GM18508 (cell line): ENCODE data around the gene ALG14.
"Not testable (repeated sequence)": the region's sequence is repeated elsewhere in the genome, so short reads cannot be mapped to it uniquely, and the experiment has no call there.

Experiments used
- ATAC-seq: cut with Tn5 transposase; IDR thresholded peaks from one replicate; pipeline ENCODE4 v1.9.1; 2021; ENCODE audit warnings: moderate number of reproducible peaks; ENCODE audit not compliant: insufficient read depth, unreplicated experiment

The ALG14 gene

GRCh38 chr1:95089650-95090287 is 17.0 kb upstream of the ALG14 start:
- ATAC-seq: no peak

GRCh38 chr1:95088303-95088702 is 15.6 kb upstream of the ALG14 start:
- no peak for ATAC-seq

GRCh38 chr1:95086949-95087533 is 14.3 kb upstream of the ALG14 start:
- no peak for ATAC-seq

GRCh38 chr1:95085376-95085775 is 12.6 kb upstream of the ALG14 start:
- ATAC-seq: no peak

DNA sequence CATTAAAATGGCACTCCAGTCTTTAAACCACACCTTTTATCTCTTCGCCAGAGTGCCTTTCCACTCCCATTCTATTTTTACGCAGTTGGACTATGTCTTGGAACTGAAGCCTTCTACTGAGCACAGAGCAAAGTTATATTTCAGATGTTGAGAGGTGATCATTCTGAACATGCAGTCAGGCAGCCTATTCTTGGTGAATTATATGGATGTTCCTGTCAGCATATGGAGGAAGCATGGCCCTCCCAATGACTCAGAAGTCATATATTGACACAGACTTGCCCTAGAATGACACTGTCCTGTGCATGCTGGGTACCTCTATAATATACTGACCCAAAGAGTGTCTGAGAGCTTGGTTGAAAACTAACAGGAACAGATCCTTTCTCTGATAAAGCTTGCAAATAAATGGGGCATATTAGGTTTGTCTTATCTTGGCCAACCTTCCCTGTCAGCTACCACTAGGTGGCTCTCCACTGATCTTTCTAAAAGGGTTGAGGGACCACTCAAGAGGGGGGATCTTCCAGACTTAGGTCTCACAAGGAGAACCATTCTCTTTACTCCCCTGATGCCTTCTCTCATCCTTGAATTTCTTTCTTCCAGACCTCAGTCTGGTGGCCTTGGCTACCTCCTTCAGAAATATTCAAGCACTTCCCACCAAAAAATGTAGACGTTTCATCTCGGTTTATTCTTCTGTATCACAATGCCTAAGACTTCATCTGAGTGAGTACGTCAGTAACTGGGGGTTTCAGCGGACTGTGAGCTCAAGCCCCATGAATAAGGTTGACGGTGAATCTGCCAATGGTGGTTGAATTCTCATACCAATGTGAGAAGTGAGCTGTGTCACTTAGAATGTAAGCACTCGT is 11.8 kb upstream of the ALG14 start:
- ATAC-seq: no peak

DNA sequence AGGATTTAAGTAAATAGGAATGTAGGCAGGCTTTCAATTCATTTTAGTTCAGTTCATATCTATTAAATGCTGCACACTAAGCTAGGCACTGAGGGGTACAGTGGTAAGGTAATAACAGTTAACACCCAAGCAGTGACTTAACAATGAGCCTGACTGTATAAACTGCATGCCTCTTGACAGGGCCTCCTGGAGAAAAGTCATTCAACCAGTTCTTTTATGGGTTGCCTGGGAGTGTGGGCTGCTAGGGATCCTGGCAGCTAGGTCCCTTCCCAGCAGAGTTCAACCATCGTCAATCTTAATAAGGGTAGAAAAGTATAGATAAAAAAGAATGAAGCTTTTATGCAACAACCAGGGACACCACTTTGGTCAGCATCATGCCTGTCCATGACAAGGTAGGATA is 8.1 kb upstream of the ALG14 start:
- no peak for ATAC-seq

DNA sequence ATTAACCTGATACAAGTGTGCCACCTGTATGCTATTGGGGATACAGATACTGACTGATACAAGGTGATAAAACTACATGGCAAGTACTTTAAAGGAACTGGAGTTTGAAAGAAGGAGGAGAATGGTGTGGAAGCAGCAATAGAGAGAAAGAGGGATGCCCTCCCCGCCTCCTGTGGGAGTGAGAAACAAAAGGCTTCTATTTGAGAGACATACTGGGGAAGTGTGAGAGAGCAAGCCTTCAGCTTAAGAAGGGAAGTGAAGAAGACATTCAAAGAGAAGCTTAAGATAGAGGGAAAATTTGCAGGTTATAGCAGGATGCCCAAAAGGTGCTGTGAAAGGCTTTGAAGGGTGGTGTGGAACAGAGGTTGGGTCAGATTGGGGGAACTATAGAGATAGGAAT is 7.7 kb upstream of the ALG14 start:
- ATAC-seq: no peak

DNA sequence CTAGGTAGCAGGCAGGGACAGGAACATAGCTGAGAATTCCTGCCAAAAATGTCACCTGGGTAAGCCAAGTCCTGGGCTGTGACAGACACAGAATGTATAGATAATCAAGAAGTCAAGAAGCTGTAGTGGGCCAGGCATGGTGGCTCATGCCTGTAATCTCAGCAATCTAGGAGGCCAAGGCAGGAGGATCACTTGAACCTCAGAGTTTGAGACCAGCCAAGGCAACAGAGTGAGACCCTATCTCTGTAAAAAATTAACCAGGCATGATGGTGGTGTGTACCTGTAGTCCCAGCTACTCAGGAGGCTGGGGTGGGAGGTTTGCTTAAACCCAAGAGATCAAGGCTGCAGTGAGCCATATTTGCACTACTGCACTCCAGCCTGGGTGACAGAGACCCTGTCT is 3.3 kb upstream of the ALG14 start:
- ATAC-seq: no peak

DNA sequence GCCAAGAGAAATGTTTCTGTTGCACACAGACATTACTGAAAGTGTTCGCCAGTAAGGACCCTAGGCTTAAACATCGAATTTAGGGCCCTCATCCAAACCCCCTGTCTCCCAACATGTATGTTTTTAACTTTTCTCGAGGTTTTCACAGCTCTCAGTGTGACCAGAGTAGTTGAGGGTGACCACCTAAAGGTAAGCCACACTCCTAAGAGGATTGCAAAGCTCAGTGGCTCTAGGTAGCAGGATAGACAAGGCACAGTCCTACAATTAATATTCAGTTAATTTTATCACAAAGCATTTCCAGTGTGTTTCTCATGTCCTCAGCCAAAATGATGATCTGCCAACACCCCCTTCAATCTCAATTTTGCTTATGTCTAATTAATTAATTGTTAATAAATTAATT is 695 bp upstream of the ALG14 start:
- no peak for ATAC-seq

GRCh38 chr1:95072117-95072516 is 634 bp downstream of the ALG14 start:
- ATAC-seq: no peak

- no peak for ATAC-seq
Measured at GRCh38 chr1:95071539-95071938, 1.2 kb downstream of the ALG14 start.

- ATAC-seq: no peak
Measured at GRCh38 chr1:95069710-95070093, 3.0 kb downstream of the ALG14 start.

- no peak for ATAC-seq
Measured at GRCh38 chr1:95068956-95069709, 3.6 kb downstream of the ALG14 start.

DNA sequence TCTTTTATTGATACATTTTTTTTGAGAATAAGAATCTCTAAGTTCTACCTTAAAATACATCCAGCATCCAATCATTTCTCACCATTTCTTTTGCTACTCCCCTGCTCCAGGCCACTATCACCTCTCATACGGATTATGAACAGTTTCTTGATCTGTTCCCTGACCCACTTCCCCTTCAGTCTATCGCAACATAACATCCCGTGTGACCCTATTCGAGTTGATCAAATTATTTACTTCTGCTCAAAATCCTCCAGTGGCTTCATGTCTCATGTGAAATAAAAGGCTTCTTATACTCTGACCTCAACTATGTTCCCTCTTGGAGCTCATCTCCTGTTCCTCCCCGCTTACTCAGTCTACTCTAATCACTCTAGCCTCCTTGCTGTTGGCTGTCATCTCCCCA is 5.2 kb downstream of the ALG14 start:
- no peak for ATAC-seq

- no peak for ATAC-seq
Measured at GRCh38 chr1:95067062-95067461, 5.7 kb downstream of the ALG14 start.

- no peak for ATAC-seq
Measured at GRCh38 chr1:95061445-95062006, 11.2 kb downstream of the ALG14 start.

DNA sequence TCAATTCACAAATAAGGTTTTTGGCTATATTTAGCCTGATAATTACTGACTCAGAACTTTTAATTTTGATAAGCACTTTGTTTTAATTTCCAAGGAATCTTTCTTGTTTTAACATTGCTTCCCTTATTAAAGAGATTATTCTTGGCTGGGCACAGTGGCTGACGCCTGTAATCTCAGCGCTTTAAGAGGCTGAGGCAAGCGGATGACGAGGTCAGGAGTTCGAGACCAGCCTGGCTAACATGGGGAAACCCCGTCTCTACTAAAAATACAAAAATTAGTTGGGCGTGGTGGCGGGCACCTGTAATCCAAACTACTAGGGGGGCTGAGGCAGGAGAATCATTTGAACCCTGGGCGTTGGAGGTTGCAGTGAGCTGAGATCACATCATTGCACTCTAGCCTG is 13.8 kb downstream of the ALG14 start:
- no peak for ATAC-seq

DNA sequence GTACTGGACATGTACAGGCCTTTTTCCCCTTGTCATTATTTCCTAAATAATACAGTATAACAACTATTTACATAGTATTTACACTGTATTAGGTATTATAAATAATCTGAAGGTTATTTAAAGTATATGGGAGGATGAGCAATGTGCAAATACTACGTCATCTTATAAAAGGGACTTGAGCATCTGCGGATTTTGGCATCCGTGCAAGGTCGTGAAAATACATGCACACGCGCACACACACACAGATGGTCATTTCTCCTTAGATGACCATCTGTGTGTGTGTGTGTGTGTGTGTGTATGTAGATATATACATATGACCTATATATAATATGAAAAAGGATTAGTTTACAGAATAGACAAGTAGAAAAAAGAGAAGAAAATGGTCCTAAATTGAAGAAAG is 15.4 kb downstream of the ALG14 start:
- no peak for ATAC-seq

GRCh38 chr1:95049935-95050334 is 22.8 kb downstream of the ALG14 start:
- ATAC-seq: no peak

GRCh38 chr1:95048317-95048716 is 24.4 kb downstream of the ALG14 start:
- no peak for ATAC-seq

DNA sequence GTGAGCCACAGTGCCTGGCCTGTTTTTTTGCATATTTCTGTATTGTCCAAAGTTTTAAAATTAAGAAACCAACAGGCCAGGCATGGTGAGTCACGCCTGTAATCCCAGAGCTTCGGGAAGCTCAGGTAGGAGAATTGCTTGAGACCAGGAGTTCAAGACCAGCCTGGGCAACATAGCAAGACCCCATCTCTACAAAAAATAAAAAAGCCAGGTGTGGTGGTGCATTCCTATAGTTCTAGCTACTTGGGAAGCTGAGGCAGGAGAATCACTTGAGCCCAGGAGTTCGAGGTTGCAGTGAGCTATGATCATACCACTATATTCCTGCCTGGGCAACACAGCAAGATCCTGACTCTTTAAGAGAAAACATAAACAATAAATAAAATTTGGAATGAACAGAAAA is 25.1 kb downstream of the ALG14 start:
- ATAC-seq: not testable (repeated sequence)
